ENCODE data around the gene CFAP68.

The CFAP68 gene

GRCh38 chr11:111908639-111909305, 29.4 kb downstream of the CFAP68 start:
- no peak for TF ChIP-seq CTCF (IDR thresholded peaks at IDR 0.05; ENCODE audit: insufficient read depth, low read depth, low read length, missing control alignments)
- no peak for DNase-seq (ENCODE audit: low read depth)
- H3K4me3 ChIP-seq (ENCODE audit: low read length): no peak overlapping the region

- H3K4me3 ChIP-seq (ENCODE audit: low read length): peak overlapping the region; percentile 51
- DNase-seq (ENCODE audit: low read depth): peak; percentile 5
- TF ChIP-seq CTCF (IDR thresholded peaks at IDR 0.05; ENCODE audit: insufficient read depth, low read depth, low read length, missing control alignments): no peak
Observed at GRCh38 chr11:111909378-111909777, 30.0 kb downstream of the CFAP68 start.

- no peak for TF ChIP-seq CTCF (IDR thresholded peaks at IDR 0.05; ENCODE audit: insufficient read depth, low read depth, low read length, missing control alignments)
- peak overlapping the region; percentile 51 for H3K4me3 ChIP-seq (ENCODE audit: low read length)
- peak; percentile 9 for DNase-seq (ENCODE audit: low read depth)
Observed at GRCh38 chr11:111910676-111911562, 31.6 kb downstream of the CFAP68 start.

- TF ChIP-seq CTCF (IDR thresholded peaks at IDR 0.05; ENCODE audit: insufficient read depth, low read depth, low read length, missing control alignments): no peak
- H3K4me3 ChIP-seq (ENCODE audit: low read length): peak within 1 kb of the TSS; percentile 51
- DNase-seq (ENCODE audit: low read depth): peak; percentile 98
Observed at GRCh38 chr11:111911563-111912401, 32.4 kb downstream of the CFAP68 start, which contains the start of gene CRYAB. Gene CRYAB, minus strand, starts transcription at chr11:111911770. Its CDS starts 46 bp downstream, at chr11:111911724.

- no peak for DNase-seq (ENCODE audit: low read depth)
- peak within 1 kb of the TSS; percentile 51 for H3K4me3 ChIP-seq (ENCODE audit: low read length)
Observed at GRCh38 chr11:111912535-111912934, 33.2 kb downstream of the CFAP68 start, which contains the start of gene HSPB2. Gene HSPB2, plus strand, starts transcription at chr11:111912734. Its CDS starts 96 bp downstream, at chr11:111912830.

More at GRCh38 chr11:111912535-111912934, 33.2 kb downstream of the CFAP68 start, which contains the start of gene HSPB2:
- TF ChIP-seq CTCF (IDR thresholded peaks at IDR 0.05; ENCODE audit: insufficient read depth, low read depth, low read length, missing control alignments): no peak
